GM23338 (cell line): ENCODE results near the gene VAPB. TPM values are rescaled to one million over a fixed set of nuclear protein-coding genes. Genes with fewer than 3 reads are reported as not detected.
A peak's percentile ranks its signal among the peaks of the same experiment; 100 is the strongest.

Experiments
- ATAC-seq: fragments of 200-7000 bp; cut with Tn5 transposase; 3 replicates; pipeline ENCODE4 v1.9.1; 2020
- DNase-seq: peaks from one replicate; pipeline ENCODE4 v3.0.0-alpha.2; 2015; ENCODE audit warnings: low spot score
- H2AFZ ChIP-seq: fragments of 200-600 bp; sonication (generic); 2 replicates; pipeline ENCODE4 v1.8.0; 2016; ENCODE audit warnings: antibody characterized with exemption, mild to moderate bottlenecking, moderate library complexity
- H3F3A ChIP-seq: fragments of 200-600 bp; sonication (generic); replicated peaks from 2 replicates; pipeline ENCODE4 v1.8.0; 2017; ENCODE audit warnings: antibody characterized with exemption, mixed run types, low read depth
- H3K27ac ChIP-seq: fragments of 200-600 bp; sonication (generic); 2 replicates; pipeline ENCODE4 v1.6.1; 2016; ENCODE audit warnings: low read depth
- H3K27me3 ChIP-seq: fragments of 200-600 bp; sonication (generic); 2 replicates; pipeline ENCODE4 v1.8.0; 2016; ENCODE audit warnings: mild to moderate bottlenecking, mixed run types, moderate library complexity; ENCODE audit not compliant: insufficient read depth
- H3K36me3 ChIP-seq: fragments of 200-600 bp; sonication (generic); 2 replicates; pipeline ENCODE4 v1.8.0; 2016; ENCODE audit warnings: mild to moderate bottlenecking; ENCODE audit not compliant: insufficient read depth
- H3K4me1 ChIP-seq: fragments of 200-600 bp; sonication (generic); 2 replicates; pipeline ENCODE4 v1.8.0; 2016; ENCODE audit warnings: mild to moderate bottlenecking, moderate library complexity; ENCODE audit not compliant: insufficient read depth
- H3K4me2 ChIP-seq: fragments of 200-600 bp; sonication (generic); 2 replicates; pipeline ENCODE4 v1.7.1; 2017; ENCODE audit warnings: mixed run types
- H3K4me3 ChIP-seq: fragments of 200-600 bp; sonication (generic); 2 replicates; pipeline ENCODE4 v1.6.1; 2016; ENCODE audit warnings: mixed run types
- H3K79me2 ChIP-seq: fragments of 200-600 bp; sonication (generic); replicated peaks from 2 replicates; pipeline ENCODE4 v1.8.0; 2017; ENCODE audit warnings: mild to moderate bottlenecking; ENCODE audit not compliant: insufficient read depth
- H3K9me2 ChIP-seq: fragments of 200-600 bp; sonication (generic); 2 replicates; pipeline ENCODE4 v1.8.0; 2017; ENCODE audit not compliant: insufficient read depth
- H4K20me1 ChIP-seq: fragments of 200-600 bp; sonication (generic); replicated peaks from 2 replicates; pipeline ENCODE4 v1.8.0; 2017; ENCODE audit warnings: mild to moderate bottlenecking; ENCODE audit not compliant: insufficient read depth
- H3K27ac Mint-ChIP-seq: 2 replicates; pipeline ENCODE4 v1.8.0; 2020; ENCODE audit warnings: inconsistent platforms, mild to moderate bottlenecking, moderate library complexity, mixed read lengths
- H3K27me3 Mint-ChIP-seq: 3 replicates; pipeline ENCODE4 v1.8.0; 2022; ENCODE audit warnings: low read depth, mild to moderate bottlenecking, moderate library complexity, mixed read lengths, inconsistent platforms; ENCODE audit not compliant: insufficient read depth, poor library complexity
- H3K36me3 Mint-ChIP-seq: 3 replicates; pipeline ENCODE4 v1.8.0; 2021; ENCODE audit warnings: low read depth, mild to moderate bottlenecking, inconsistent platforms, moderate library complexity, mixed read lengths
- H3K4me1 Mint-ChIP-seq: 3 replicates; pipeline ENCODE4 v1.8.0; 2020; ENCODE audit warnings: mild to moderate bottlenecking, inconsistent platforms, mixed read lengths
- H3K4me3 Mint-ChIP-seq: 3 replicates; pipeline ENCODE4 v1.8.0; 2021; ENCODE audit warnings: moderate library complexity, mild to moderate bottlenecking, inconsistent platforms, mixed read lengths
- H3K9me3 Mint-ChIP-seq: 3 replicates; pipeline ENCODE4 v1.8.0; 2020; ENCODE audit warnings: moderate library complexity, mild to moderate bottlenecking, inconsistent platforms, mixed read lengths
- CREB1 ChIP-seq: fragments of 250-450 bp; sonication (Bioruptor Pico); IDR thresholded peaks from 2 replicates; pipeline ENCODE4 v1.5.0; 2020; ENCODE audit warnings: low read depth, mild to moderate bottlenecking, moderate library complexity
- EZH2 ChIP-seq: fragments of 200-600 bp; sonication (generic); IDR thresholded peaks from one replicate; pipeline ENCODE4 v1.8.0; 2017; ENCODE audit warnings: antibody characterized with exemption, mild to moderate bottlenecking, low read depth; ENCODE audit not compliant: unreplicated experiment
- EZH2phosphoT487 ChIP-seq: fragments of 200-600 bp; sonication (generic); IDR thresholded peaks from one replicate; pipeline ENCODE4 v1.8.1; 2018; ENCODE audit warnings: antibody characterized with exemption; ENCODE audit not compliant: unreplicated experiment
- JUNB ChIP-seq: IDR thresholded peaks from one replicate; pipeline ENCODE4 v1.6.1; 2016; ENCODE audit warnings: antibody characterized with exemption; ENCODE audit not compliant: unreplicated experiment
- NANOG ChIP-seq: IDR thresholded peaks from 2 replicates; pipeline ENCODE4 v1.6.1; 2016; ENCODE audit warnings: antibody characterized with exemption, borderline replicate concordance
- ZNF114 ChIP-seq: fragments of 250-450 bp; sonication (Bioruptor Pico); IDR thresholded peaks from 2 replicates; pipeline ENCODE4 v1.5.0; 2020; ENCODE audit warnings: mild to moderate bottlenecking, moderate library complexity
- ZNF331 ChIP-seq: fragments of 250-450 bp; sonication (Bioruptor Pico); IDR thresholded peaks from 2 replicates; pipeline ENCODE4 v1.5.0; 2020; ENCODE audit warnings: low read depth, mild to moderate bottlenecking, moderate library complexity
- polyA plus RNA-seq: library from polyadenylated mRNA; unstranded; fragments of >200 nt; fragmentation: Nextera tagmentation; extraction: Ambion mirVana; gene quantifications from 2 replicates; pipeline ENCODE4 v1.2.1, GENCODE V29; 2016
- total RNA-seq: library from RNA; depleted of rRNA; stranded (reverse); fragments of >200 nt; shearing (Covaris generic); gene quantifications from 2 replicates; pipeline ENCODE4 v1.2.3, GENCODE V29; 2014
- TF ChIP-seq, protein P1 (sequence below): fragments of 250-450 bp; sonication (Bioruptor Pico); IDR thresholded peaks from 2 replicates; pipeline ENCODE4 v1.5.0; 2020; ENCODE audit warnings: mild to moderate bottlenecking, moderate library complexity

Gene VAPB
- total and polyA plus RNA-seq, 2 experiments from 2014 or later = 18.8 to 22.9 TPM

DNA sequence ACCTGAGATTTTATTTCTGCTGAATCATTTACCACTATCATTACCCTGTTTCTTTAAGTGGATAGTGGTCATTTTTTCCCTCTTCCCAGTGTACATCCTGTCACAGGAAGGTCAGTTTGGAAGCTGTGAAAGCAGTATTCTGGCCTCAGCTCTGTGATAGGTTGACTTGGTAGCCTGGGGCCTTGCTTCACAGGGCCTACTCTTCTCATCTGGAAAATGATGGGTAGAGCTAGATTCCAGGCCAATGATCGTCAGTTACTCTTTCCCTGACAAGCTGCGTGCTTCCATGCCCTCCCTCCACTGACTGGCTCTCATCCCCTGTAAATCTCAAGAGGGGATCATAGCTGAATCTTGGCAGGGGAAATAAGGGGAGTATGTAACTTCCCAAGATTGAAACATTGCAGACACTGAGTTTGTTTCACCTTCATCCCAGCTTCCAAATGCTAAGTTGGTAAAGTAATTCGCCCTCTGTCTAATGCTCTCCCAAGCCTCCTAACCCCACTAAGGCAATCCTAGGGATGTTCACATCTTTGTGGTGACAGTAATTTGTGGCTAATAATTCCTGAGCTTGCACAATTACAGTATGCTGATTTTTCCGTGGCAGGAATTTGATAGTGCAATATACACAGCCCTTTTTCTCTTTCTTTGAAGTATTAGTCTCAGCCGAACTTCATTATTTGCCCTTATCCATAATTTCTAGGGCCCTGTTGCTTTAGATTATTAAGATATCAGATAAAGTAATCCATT is 51.2 kb downstream of the VAPB start:
- Histone ChIP-seq H4K20me1 (no peaks in the 10 kb centered on the region; the same call in 1 of the 2 replicates), H3K79me2 (peaks cover 62% of the 10 kb centered on the region), H3K4me2 (no peak overlapping the region), H2AFZ (no peak overlapping the region), H3K36me3 (0 out of 2 replicates have a peak, but pooled peaks cover 5% of the 10 kb centered on the region), H3F3A (no peaks in the 10 kb centered on the region), H3K9me2 (no peaks in the 10 kb centered on the region), H3K27me3 (no peaks in the 10 kb centered on the region), H3K27ac (no peak overlapping the region; the same call in 1 of the 2 replicates), H3K4me3 (no peak overlapping the region), H3K4me1 (peaks cover 36% of the 10 kb centered on the region)
- Mint-ChIP-seq H3K9me3 (no peaks in the 10 kb centered on the region), H3K4me3 (no peak overlapping the region), H3K4me1 (peaks cover 48% of the 10 kb centered on the region), H3K36me3 (peaks cover 41% of the 10 kb centered on the region; the same call in 2 of the 3 replicates), H3K27me3 (peaks cover 10% of the 10 kb centered on the region), H3K27ac (peak overlapping the region; percentile 50; the same call in 1 of the 2 replicates)
- TF ChIP-seq EZH2 = no peak
- ATAC-seq (no peak; the same call in 2 of the 3 replicates), DNase-seq (no peak)

DNA sequence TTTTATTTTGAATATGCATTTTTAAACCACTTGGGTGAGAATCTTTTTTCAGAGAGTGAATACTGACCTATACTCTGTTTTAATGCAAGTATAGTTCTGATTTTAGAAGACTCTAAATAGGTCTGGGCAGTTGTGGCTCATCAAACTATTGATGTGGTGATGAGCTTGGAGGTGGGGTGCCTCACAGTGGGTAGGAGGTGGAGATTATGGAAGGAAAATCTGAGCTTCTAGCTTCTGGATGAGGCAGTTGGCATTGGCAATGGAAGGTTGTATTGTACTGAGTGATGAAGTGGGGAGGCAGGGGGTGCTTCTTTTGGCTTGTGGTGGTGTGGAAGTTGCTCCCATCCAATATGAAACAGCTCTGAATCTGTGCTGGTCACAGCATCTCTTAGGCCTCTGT is 52.7 kb downstream of the VAPB start:
- DNase-seq = no peak
- no peak overlapping the region for H2AFZ ChIP-seq
- no peaks in the 10 kb centered on the region for H3K27me3 ChIP-seq
- peak; percentile 61 for ATAC-seq
- no peaks in the 10 kb centered on the region; the same call in 1 of the 2 replicates for H4K20me1 ChIP-seq
- no peaks in the 10 kb centered on the region for H3K9me2 ChIP-seq
- H3K4me3 ChIP-seq = no peak overlapping the region
- 0 out of 2 replicates have a peak, but pooled peaks cover 5% of the 10 kb centered on the region for H3K36me3 ChIP-seq
- peaks cover 36% of the 10 kb centered on the region; the same call in 2 of the 3 replicates for H3K36me3 Mint-ChIP-seq
- no peak overlapping the region for H3K27ac Mint-ChIP-seq
- H3K79me2 ChIP-seq = peaks cover 46% of the 10 kb centered on the region
- H3K27me3 Mint-ChIP-seq = peaks cover 15% of the 10 kb centered on the region
- no peaks in the 10 kb centered on the region; the same call in 1 of the 2 replicates for H3F3A ChIP-seq
- no peak for TF ChIP-seq EZH2phosphoT487
- no peak for TF ChIP-seq CREB1 (CRISPR knock-in tag)
- TF ChIP-seq, protein P1, sequence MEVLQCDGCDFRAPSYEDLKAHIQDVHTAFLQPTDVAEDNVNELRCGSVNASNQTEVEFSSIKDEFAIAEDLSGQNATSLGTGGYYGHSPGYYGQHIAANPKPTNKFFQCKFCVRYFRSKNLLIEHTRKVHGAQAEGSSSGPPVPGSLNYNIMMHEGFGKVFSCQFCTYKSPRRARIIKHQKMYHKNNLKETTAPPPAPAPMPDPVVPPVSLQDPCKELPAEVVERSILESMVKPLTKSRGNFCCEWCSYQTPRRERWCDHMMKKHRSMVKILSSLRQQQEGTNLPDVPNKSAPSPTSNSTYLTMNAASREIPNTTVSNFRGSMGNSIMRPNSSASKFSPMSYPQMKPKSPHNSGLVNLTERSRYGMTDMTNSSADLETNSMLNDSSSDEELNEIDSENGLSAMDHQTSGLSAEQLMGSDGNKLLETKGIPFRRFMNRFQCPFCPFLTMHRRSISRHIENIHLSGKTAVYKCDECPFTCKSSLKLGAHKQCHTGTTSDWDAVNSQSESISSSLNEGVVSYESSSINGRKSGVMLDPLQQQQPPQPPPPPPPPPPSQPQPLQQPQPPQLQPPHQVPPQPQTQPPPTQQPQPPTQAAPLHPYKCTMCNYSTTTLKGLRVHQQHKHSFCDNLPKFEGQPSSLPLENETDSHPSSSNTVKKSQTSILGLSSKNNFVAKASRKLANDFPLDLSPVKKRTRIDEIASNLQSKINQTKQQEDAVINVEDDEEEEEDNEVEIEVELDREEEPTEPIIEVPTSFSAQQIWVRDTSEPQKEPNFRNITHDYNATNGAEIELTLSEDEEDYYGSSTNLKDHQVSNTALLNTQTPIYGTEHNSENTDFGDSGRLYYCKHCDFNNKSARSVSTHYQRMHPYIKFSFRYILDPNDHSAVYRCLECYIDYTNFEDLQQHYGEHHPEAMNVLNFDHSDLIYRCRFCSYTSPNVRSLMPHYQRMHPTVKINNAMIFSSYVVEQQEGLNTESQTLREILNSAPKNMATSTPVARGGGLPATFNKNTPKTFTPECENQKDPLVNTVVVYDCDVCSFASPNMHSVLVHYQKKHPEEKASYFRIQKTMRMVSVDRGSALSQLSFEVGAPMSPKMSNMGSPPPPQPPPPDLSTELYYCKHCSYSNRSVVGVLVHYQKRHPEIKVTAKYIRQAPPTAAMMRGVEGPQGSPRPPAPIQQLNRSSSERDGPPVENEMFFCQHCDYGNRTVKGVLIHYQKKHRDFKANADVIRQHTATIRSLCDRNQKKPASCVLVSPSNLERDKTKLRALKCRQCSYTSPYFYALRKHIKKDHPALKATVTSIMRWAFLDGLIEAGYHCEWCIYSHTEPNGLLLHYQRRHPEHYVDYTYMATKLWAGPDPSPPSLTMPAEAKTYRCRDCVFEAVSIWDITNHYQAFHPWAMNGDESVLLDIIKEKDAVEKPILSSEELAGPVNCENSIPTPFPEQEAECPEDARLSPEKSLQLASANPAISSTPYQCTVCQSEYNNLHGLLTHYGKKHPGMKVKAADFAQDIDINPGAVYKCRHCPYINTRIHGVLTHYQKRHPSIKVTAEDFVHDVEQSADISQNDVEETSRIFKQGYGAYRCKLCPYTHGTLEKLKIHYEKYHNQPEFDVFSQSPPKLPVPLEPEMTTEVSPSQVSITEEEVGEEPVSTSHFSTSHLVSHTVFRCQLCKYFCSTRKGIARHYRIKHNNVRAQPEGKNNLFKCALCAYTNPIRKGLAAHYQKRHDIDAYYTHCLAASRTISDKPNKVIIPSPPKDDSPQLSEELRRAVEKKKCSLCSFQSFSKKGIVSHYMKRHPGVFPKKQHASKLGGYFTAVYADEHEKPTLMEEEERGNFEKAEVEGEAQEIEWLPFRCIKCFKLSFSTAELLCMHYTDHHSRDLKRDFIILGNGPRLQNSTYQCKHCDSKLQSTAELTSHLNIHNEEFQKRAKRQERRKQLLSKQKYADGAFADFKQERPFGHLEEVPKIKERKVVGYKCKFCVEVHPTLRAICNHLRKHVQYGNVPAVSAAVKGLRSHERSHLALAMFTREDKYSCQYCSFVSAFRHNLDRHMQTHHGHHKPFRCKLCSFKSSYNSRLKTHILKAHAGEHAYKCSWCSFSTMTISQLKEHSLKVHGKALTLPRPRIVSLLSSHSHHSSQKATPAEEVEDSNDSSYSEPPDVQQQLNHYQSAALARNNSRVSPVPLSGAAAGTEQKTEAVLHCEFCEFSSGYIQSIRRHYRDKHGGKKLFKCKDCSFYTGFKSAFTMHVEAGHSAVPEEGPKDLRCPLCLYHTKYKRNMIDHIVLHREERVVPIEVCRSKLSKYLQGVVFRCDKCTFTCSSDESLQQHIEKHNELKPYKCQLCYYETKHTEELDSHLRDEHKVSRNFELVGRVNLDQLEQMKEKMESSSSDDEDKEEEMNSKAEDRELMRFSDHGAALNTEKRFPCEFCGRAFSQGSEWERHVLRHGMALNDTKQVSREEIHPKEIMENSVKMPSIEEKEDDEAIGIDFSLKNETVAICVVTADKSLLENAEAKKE = no peak
- TF ChIP-seq NANOG = no peak
- no peak for TF ChIP-seq ZNF331 (CRISPR knock-in tag)
- no peak for TF ChIP-seq JUNB
- TF ChIP-seq ZNF114 = no peak
- no peak overlapping the region for H3K4me3 Mint-ChIP-seq
- H3K9me3 Mint-ChIP-seq = no peaks in the 10 kb centered on the region
- peak overlapping the region; percentile 58; the same call in 1 of the 2 replicates for H3K4me2 ChIP-seq
- H3K27ac ChIP-seq = peak overlapping the region; percentile 21; the same call in 1 of the 2 replicates
- peaks cover 40% of the 10 kb centered on the region for H3K4me1 Mint-ChIP-seq
- H3K4me1 ChIP-seq = peaks cover 31% of the 10 kb centered on the region
